ENCODE results near the gene OR4D6. TPM values are rescaled to one million over a fixed set of nuclear protein-coding genes. Genes with fewer than 3 reads are reported as not detected.

OR4D6 gene
- total RNA-seq (not detected), polyA plus RNA-seq (ENCODE audit: insufficient read depth, low read depth, low replicate concordance) (not detected)
- long read RNA-seq, donor 1: 0 reads
- long read RNA-seq, donor 2: 0 reads
- long read RNA-seq, donor 3: 0 reads
- long read RNA-seq, donor 4: 0 reads
- long read RNA-seq, donor 5: 0 reads
- long read RNA-seq, donor 6: 0 reads
- long read RNA-seq, donor 7: 0 reads
- long read RNA-seq, donor 8: 0 reads
- long read RNA-seq, donor 9: 0 reads
- long read RNA-seq, donor 10: 0 reads

DNA sequence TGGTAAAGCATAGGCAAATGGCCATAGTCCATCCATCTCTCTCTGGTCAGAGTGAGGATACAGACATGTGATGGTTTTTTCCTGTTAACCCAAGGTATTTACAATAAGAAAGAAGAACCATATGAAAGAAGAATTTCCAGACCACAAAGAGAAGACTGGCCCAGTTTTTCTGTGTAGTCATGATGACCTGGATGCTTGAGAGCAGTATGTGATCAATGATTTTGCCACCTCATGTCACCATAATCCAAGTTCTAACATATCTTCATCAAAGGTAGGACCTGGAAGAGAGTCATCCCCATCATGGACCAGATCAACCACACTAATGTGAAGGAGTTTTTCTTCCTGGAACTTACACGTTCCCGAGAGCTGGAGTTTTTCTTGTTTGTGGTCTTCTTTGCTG is at the start of gene OR4D6:
Gene OR4D6, plus strand, starts transcription at position 301 of the 400 bp plus-strand sequence. Its CDS starts 0 bp downstream, at position 301.
- Histone ChIP-seq H3K9me3 (ENCODE audit: control insufficient read depth in 2 of 3, insufficient read depth in 1 of 3, low read length in 3 of 3) (no peaks in the 10 kb centered on the region), H3K36me3 (ENCODE audit: control insufficient read depth in 2 of 3, insufficient read depth in 3 of 3, low read length in 3 of 3) (no peaks in the 10 kb centered on the region), H3K4me1 (ENCODE audit: control insufficient read depth in 2 of 3, insufficient read depth in 2 of 3, low read depth in 1 of 3, low read length in 3 of 3) (no peaks in the 10 kb centered on the region), H3K4me3 (ENCODE audit: low read length in 3 of 3) (no peak within 1 kb of the TSS), H3K27ac (ENCODE audit: low read depth in 2 of 2, low read length in 2 of 2) (no peak within 1 kb of the TSS), H3K9ac (ENCODE audit: low read length in 3 of 3) (no peak within 1 kb of the TSS), H3K27me3 (ENCODE audit: control insufficient read depth, insufficient read depth, low read length) (no peaks in the 10 kb centered on the region)
- FAIRE-seq (no peak), DNase-seq (no peak)
- TF ChIP-seq, protein P1, sequence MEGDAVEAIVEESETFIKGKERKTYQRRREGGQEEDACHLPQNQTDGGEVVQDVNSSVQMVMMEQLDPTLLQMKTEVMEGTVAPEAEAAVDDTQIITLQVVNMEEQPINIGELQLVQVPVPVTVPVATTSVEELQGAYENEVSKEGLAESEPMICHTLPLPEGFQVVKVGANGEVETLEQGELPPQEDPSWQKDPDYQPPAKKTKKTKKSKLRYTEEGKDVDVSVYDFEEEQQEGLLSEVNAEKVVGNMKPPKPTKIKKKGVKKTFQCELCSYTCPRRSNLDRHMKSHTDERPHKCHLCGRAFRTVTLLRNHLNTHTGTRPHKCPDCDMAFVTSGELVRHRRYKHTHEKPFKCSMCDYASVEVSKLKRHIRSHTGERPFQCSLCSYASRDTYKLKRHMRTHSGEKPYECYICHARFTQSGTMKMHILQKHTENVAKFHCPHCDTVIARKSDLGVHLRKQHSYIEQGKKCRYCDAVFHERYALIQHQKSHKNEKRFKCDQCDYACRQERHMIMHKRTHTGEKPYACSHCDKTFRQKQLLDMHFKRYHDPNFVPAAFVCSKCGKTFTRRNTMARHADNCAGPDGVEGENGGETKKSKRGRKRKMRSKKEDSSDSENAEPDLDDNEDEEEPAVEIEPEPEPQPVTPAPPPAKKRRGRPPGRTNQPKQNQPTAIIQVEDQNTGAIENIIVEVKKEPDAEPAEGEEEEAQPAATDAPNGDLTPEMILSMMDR (IDR thresholded peaks at IDR 0.05; ENCODE audit: borderline replicate concordance, extremely low read depth, insufficient read depth): no peak
- intact Hi-C loops (cut with DNase I): no loop called here

DNA sequence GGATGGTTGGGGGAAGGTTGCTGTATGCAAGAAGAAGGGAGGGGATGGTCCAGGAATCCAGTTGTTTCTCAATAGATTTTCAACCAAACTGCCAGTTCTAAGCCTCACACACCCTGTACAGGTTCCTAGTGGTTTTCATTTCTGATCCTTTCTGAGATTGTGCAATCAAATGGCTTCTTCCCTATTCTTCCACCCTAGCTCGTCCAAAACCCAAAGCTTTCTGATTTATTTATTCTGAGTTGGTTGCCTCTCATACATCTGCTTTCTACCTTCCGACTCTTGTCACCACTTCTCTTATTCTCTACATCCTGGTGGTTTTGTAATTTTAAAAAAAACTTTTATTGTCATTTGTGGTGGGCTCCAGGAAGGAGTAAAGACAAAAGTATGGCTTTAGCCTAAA is 43.1 kb upstream of the OR4D6 start:
- H3K4me1 ChIP-seq (ENCODE audit: control insufficient read depth in 2 of 3, insufficient read depth in 2 of 3, low read depth in 1 of 3, low read length in 3 of 3): no peaks in the 10 kb centered on the region
- DNase-seq (no peak), FAIRE-seq (no peak)
- H3K4me3 ChIP-seq (ENCODE audit: low read length in 3 of 3): no peak overlapping the region
- no peak overlapping the region for H3K9ac ChIP-seq (ENCODE audit: low read length in 3 of 3)
- no peaks in the 10 kb centered on the region for H3K27me3 ChIP-seq (ENCODE audit: control insufficient read depth, insufficient read depth, low read length)
- TF ChIP-seq, protein P1 (IDR thresholded peaks at IDR 0.05; ENCODE audit: borderline replicate concordance, extremely low read depth, insufficient read depth): no peak
- intact Hi-C loops (cut with DNase I): no loop called here
- H3K36me3 ChIP-seq (ENCODE audit: control insufficient read depth in 2 of 3, insufficient read depth in 3 of 3, low read length in 3 of 3): no peaks in the 10 kb centered on the region
- no peak overlapping the region for H3K27ac ChIP-seq (ENCODE audit: low read depth in 2 of 2, low read length in 2 of 2)
- H3K9me3 ChIP-seq (ENCODE audit: control insufficient read depth in 2 of 3, insufficient read depth in 1 of 3, low read length in 3 of 3): peaks cover 0 to 15% (median 0%) of the 10 kb centered on the region in 3 donors

DNA sequence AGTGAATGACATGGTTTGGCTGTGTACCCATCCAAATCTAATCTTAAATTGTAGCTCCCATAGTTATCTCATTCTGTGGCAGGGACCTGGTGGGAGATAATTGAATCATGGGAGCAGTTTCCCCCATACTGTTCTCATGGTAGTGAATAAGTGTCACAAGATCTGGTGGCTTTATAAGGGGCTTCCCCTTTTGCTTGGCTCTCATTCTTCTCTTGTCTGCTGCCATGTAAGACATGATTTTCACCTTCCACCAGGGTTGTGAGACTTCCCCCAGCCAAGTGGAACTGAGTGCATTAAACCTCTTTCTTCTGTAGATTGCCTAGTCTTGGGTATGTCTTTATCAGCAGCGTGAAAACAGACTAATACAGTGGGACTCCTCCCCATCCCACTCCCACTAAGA is 41.6 kb upstream of the OR4D6 start:
- FAIRE-seq (no peak), DNase-seq (no peak)
- TF ChIP-seq, protein P1 (IDR thresholded peaks at IDR 0.05; ENCODE audit: borderline replicate concordance, extremely low read depth, insufficient read depth): no peak
- intact Hi-C loops (cut with DNase I): no loop called here
- H3K36me3 ChIP-seq (ENCODE audit: control insufficient read depth in 2 of 3, insufficient read depth in 3 of 3, low read length in 3 of 3): no peaks in the 10 kb centered on the region
- no peaks in the 10 kb centered on the region for H3K4me1 ChIP-seq (ENCODE audit: control insufficient read depth in 2 of 3, insufficient read depth in 2 of 3, low read depth in 1 of 3, low read length in 3 of 3)
- no peaks in the 10 kb centered on the region for H3K27me3 ChIP-seq (ENCODE audit: control insufficient read depth, insufficient read depth, low read length)
- H3K4me3 ChIP-seq (ENCODE audit: low read length in 3 of 3): no peak overlapping the region
- no peak overlapping the region for H3K9ac ChIP-seq (ENCODE audit: low read length in 3 of 3)
- peaks cover 0 to 3% (median 0%) of the 10 kb centered on the region in 3 donors for H3K9me3 ChIP-seq (ENCODE audit: control insufficient read depth in 2 of 3, insufficient read depth in 1 of 3, low read length in 3 of 3)
- H3K27ac ChIP-seq (ENCODE audit: low read depth in 2 of 2, low read length in 2 of 2): no peak overlapping the region

DNA sequence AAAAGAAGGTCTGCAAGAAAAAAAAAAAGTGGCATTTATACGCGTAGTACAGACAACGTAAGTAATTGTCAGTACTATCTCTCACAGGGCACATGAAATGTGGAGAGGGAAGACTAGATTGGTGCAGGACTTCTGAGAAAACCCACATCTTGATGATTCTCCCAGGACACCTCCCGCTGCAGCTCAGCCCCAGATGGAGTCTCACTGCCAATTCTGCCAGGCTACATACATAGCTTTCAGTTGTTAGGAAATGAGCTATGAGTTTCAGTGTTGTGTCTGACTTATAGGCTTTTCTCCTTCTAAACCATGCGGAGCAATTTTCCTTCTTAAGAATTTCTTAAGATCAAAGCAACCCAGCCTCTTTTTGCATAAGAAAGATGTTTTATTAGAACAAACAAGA is 40.1 kb upstream of the OR4D6 start:
- H3K4me1 ChIP-seq (ENCODE audit: control insufficient read depth in 2 of 3, insufficient read depth in 2 of 3, low read depth in 1 of 3, low read length in 3 of 3): no peaks in the 10 kb centered on the region
- H3K36me3 ChIP-seq (ENCODE audit: control insufficient read depth in 2 of 3, insufficient read depth in 3 of 3, low read length in 3 of 3): no peaks in the 10 kb centered on the region

More for the DNA sequence above, 40.1 kb upstream of the OR4D6 start:
- TF ChIP-seq, protein P1 (IDR thresholded peaks at IDR 0.05; ENCODE audit: borderline replicate concordance, extremely low read depth, insufficient read depth): no peak
- H3K27ac ChIP-seq (ENCODE audit: low read depth in 2 of 2, low read length in 2 of 2): no peak overlapping the region
- FAIRE-seq (no peak), DNase-seq (no peak)
- no peak overlapping the region for H3K9ac ChIP-seq (ENCODE audit: low read length in 3 of 3)
- H3K27me3 ChIP-seq (ENCODE audit: control insufficient read depth, insufficient read depth, low read length): no peaks in the 10 kb centered on the region
- intact Hi-C loops (cut with DNase I): no loop called here
- no peaks in the 10 kb centered on the region for H3K9me3 ChIP-seq (ENCODE audit: control insufficient read depth in 2 of 3, insufficient read depth in 1 of 3, low read length in 3 of 3)
- H3K4me3 ChIP-seq (ENCODE audit: low read length in 3 of 3): no peak overlapping the region
